GM18508 (cell line): ENCODE data around the gene STPG4.

Experiments used
- ATAC-seq: cut with Tn5 transposase; IDR thresholded peaks from one replicate; pipeline ENCODE4 v1.9.1; 2021; ENCODE audit warnings: moderate number of reproducible peaks; ENCODE audit not compliant: insufficient read depth, unreplicated experiment

STPG4 gene

GRCh38 chr2:47074691-47075090, 80.4 kb downstream of the STPG4 start:
- no peak for ATAC-seq

- no peak for ATAC-seq
Measured at GRCh38 chr2:47073641-47074040, 81.5 kb downstream of the STPG4 start.

DNA sequence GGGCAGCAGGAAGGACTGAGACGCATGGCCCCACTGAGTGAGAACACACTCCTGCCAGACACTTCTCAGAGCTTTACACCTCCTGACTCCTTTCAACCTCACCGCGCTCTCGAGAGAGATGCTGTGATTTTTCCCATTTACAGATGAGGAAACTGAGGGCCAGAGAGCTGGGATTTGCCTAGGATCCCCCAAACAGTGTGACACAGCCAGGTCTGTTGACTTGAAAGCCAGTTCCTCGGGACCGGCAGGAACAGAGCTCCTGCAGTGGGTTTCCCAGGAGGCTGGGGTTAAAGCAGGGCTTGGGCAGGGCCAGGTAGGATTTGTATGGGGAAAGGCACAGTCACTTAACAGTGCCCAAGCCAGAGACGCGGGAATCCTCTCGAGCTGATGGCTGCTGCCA, 81.9 kb downstream of the STPG4 start:
- no peak for ATAC-seq

DNA sequence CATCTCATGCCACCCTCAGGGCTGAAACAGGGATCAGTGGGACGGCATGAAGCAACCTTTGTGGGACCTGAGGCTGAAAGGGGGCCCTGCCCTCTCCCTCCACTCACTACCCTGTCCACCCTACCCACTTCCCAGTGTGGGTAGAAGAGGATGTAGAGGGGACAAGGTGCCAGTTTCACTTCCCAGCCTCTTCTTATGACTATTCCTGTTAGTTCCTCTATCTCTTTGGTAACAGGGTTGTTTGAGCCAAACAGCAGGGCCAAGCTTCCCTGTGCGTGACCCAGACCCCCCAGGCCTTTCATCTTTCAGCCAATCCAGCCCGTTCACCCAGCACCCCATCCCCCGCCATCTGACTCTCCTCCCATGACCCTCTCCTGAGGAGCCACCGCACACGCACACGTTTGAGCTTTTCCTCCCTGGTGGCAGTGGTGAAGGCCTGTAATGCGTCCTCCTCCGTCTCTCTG, 82.3 kb downstream of the STPG4 start:
- ATAC-seq = no peak

DNA sequence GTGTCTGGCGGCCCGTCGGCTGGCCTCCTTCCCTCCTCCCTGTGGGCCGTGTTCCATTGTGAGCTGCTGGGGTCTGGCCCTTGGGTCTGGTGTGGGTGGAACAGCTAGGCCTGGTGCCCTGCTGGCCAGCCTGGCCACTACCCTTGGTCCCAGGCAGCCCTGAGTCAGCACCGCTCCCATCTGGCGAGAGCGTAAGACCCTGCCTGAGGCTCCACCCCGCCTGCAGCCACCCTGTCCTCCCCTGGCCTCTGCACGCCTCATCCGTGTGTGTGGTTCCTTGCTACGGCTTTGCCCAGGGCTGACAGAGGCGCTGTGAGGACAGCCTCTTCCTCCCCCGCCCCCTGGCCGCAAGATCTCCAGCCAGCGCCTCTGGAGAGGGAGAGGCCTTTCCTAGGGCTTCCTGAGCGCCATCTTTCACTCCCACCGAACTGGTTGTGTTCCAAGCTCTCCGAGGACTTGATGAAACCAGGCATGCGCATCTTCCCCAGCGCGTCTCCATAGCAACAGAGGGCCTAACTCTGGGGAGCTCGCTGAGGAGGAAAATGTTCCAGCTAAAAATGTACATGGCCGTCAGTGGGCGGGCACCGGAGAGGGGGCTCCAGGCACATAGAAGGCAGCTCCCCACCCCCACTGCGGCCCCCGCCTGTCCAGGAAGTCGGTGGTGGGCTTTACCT, 83.0 kb downstream of the STPG4 start:
- no peak for ATAC-seq

DNA sequence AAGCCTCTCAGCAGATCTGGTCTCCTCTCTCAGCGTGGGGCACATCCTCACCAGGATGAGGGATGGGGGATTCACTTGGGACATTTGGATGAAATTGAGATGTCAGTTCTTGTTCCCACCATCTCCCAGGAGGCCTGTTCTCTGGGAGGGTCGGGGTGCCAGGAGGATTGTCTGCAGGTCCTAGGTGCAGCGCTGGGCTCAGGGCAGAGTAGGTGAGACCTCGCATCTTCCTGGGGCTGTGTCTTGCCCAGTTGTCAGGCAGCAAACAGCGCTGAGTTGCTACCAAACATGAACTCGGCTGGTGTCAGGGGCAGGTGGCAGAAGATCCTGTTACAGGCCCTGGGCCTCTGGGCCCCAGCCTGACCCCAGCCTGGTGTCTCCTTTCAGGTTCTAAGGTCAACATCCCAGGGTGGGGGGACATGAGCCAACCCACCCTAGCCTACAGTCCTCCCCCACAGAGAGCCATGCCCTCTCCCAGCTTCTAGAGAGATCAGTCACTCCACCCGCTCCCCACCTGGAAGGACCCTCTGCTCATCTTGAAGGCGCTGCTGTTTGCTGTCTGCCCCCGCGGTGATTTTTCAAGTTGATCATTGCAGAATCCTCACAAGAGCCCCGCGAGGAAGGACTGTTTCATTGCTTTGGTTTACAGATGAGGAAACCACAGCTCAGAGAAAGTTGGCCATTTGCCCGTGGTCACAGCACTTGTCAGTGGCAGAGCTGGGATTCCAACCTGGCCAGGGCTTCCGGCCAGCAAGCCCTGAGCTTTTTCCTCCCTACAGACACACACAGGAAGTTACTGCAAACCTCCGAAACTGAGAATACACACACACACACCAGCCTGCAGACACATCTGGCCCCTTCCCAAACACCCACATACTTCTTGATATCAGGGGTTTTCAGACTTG, 83.9 kb downstream of the STPG4 start:
- ATAC-seq = peak; percentile 62

DNA sequence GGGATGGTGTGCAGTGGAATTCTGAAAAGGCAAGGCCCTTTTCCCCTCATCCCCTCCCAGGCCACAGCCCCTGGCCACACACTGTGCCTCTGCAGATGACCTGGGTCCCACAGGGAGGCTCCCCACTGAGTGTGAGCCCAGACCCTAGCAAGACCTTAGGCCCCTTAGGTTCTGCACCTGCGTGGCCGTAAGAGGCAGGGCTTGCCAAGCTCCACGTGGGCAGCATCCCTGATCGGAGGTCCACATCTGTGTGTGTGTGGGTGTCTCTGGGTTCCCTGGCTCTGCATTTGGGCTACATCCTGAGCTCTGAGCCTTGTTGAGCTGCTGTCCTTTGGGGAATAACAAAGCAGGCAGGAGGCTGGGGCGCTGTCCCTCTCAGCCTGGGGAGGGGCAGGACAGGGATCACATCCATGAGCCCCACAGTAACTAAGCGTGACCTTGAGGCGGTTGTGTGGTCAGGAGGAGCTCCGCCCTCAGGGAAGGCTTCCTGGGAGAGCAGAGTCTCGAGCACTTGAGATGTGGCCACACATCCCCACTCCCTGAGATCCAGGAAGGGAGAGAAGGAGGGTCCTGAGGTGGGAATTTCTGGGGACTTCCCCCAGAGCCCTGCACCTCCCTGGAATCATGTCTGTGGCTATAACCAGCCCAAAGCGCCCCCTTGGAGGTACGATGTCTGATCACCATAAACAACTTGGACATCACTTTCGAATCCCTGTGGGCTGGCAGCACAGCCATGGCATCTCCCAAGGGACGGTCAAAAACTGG, 84.8 kb downstream of the STPG4 start:
- ATAC-seq = no peak

GRCh38 chr2:47069628-47070154, 85.4 kb downstream of the STPG4 start:
- ATAC-seq = no peak

DNA sequence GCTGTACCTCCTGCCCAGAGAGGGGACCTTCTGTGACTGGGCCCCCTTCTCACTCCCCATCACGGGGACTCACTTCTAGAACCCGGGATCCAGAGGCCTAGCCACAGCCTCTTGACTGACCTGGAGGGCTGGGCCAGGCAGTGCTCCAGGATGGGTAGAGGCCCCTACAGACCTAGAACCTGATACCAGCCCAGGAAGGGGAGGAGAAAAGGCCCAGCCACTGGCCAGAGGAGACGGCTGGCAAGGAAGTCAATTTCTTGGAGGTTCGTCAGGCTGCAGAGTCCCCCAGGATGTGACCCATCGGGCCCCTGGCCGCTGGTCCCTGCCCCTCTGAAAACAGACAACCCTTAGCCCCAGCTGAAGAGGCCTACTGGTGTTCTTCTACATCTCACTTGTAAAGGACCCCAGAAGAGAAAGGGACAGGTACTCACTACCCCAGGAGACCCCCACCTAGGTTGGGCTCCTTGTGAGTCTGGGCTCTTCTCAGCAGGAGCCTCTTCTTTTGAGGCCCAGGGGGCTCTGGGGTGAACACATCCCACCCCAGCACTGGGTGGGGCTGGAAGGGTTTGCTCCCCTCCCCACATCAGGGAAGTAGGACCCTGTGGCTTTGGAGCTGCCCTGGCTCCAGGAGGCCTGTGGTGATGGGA, 86.0 kb downstream of the STPG4 start:
- no peak for ATAC-seq

- ATAC-seq = no peak
Measured at GRCh38 chr2:47067788-47068407, 87.2 kb downstream of the STPG4 start.

- ATAC-seq = no peak
Measured at GRCh38 chr2:47065771-47066380, 89.2 kb downstream of the STPG4 start.

DNA sequence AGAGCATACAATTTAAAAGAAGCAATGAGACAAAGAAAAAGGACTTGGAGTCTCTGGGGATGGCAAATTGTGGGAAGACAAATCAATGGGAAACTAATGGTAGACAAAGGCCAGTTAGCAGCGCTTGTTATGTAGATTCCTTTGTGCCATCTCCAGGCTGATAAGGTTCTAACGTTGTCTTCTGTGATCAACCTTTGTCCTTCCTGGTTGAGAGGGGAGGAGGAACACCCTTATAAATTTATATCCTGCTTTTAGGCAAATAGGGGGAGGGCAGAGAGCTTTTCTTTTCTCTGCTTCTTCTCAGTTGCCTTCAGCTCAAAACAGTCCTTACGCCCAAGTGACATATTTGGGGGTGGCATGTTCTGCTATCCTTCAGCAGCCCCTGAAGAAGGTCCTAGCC, 89.8 kb downstream of the STPG4 start:
- ATAC-seq = no peak

DNA sequence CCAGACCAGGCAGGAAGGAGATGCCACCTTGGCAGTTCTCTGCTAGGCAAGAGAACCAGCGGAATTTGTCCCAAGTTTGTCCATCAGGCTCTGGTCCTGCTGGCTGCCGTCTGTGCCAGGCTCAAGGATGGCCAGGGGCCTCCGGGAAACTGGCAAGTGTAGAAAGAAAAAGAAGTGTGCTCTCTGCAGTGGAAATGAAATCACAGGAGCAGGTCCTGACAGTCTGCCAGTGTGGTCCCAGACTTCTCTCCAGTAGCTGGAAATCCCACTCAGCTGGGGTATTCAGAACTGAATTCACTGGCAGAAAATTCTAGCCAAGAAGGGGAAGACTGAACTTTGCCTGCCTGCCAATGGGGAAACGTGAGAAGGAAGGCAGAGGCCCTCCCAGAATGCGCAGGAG, 91.0 kb downstream of the STPG4 start:
- no peak for ATAC-seq

GRCh38 chr2:47063538-47063930, 91.6 kb downstream of the STPG4 start:
- ATAC-seq = no peak

GRCh38 chr2:47062681-47063537, 92.2 kb downstream of the STPG4 start:
- ATAC-seq = no peak

- ATAC-seq = no peak
Measured at GRCh38 chr2:47061944-47062678, 93.0 kb downstream of the STPG4 start.

DNA sequence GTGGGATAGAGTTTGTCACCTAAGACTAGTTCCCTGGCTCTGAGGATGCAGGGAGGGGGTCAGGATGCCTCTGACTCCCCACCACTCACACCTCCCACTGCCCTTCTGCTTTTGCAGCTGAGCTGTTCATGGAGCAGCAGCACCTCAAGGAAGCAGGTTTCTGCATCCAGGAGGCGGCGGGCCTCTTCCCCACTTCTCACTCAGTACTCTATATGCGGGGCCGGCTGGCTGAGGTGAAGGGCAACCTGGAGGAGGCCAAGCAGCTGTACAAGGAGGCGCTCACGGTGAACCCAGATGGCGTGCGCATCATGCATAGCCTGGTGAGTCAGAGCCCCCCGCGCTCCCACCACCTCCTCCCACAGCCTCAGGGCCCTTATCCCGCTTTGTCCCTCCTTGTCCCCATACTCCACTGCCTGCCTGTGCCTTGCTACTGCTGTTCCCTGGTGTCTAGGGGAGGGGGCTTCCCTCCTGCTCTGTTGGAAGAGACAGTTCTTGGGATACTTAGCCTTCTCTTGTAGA, 94.4 kb downstream of the STPG4 start:
- no peak for ATAC-seq
